Activated CD4-positive, CD25-positive, alpha-beta regulatory T cell (primary cell): ENCODE measurements around the gene GID4.
"Not testable (repeated sequence)": the region's sequence is repeated elsewhere in the genome, so short reads cannot be mapped to it uniquely, and the experiment has no call there.

ENCODE experiments used
- DNase-seq, 4 experiments: peaks; one replicate each; lab custom pipeline; 2025; lab: John Stamatoyannopoulos, UW

The GID4 gene

DNA sequence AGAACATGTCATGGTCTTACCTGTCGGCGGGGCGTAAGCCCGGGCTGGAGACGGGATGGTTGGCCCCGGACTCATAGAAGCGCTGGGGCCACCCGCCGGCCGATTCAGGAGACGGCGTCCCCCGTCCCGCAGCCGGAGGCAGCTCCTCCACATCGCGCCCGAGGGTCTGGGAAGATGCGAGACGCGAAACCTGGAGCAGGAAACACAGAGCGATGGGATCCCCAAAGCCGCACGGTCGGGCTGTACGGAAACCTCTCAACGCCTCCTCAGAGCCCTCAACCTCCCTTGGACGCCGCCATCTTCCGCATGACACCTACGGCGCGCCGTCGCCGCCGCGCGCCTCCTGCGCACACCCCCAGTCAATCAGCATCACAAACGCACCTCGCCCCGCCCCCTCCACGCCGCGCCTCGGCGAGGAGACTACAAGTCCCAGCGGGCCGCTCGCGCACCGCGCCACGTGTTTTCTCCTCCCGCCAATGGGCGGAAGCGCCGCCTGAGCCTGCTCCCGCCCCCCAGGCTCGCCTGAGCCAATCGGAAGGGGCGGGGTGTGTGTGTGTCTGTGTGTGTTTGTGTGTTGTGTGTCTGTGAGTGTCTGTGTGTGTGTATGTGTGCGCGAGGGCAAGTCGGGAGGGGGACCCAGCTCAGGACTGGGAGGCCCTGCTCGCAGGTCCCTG is at the start of gene GID4, which contains the start of gene ATPAF2:
GID4 (plus strand) TSS at position 548 of the 674 bp plus-strand sequence; CDS start at position 605, 57 bp downstream.
ATPAF2 (minus strand) TSS at position 308 of the 674 bp plus-strand sequence; CDS start at position 153, 155 bp downstream.
- peak; percentile 98 to 99 (median 99) for DNase-seq

DNA sequence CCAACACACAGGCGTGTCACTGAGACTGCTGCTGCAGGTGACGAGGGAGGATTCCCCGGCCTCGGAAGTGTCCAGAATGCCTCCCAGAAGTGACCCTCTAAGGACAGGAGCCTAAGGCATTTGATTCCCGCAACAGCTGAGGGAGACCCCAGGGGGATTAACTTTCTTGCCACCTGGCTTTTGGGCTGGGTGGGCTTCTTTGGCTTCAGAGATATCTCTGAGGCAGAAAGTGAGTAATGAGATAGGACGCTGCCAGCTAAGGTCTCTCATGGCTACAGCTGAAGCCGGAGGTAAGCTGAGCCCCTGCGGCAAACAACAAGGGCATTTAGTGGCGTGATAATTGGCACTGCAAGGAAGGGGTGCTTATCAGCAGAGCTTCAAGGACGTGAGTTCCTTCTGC is 49.6 kb upstream of the GID4 start:
- DNase-seq: no peak

DNA sequence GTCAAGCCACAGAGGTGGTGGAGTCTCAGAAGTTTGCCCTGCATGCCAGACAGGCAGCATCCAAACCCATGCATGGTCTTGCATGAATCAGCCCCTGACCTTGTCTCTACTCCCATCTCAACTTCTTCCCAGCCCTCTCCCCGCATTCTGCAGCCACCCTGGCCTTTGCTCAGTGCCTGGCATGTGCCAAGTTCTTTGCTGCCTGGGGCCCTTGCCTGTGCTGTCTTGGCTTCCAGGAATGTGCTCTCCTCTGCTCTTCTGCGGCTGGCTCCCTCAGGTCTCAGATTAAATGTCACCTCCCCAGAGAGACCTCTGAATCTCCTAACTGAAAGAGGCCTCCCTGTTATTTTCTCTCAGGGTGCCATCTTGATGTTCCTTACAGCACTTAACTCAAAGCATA is 48.9 kb upstream of the GID4 start:
- DNase-seq: no peak

DNA sequence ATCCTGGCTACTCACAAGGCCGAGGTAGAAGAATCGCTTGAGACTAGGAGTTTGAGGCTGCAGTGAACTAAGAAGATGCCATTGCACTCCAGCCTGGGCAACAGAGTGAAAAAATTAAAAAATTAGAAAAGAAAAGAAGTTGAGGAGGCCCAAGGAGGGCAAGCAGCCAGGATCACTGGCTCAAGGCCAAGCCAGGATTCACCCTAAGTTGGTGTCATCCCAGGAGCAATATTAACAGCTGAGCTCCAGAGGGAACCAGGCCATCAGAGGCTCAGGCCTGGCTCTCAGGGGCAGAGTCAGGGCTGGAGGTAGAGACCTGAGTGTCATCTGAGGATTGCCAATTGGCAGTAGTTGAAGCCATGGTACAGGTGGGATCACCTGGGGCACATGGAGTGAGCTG is 45.8 kb upstream of the GID4 start:
- no peak for DNase-seq

DNA sequence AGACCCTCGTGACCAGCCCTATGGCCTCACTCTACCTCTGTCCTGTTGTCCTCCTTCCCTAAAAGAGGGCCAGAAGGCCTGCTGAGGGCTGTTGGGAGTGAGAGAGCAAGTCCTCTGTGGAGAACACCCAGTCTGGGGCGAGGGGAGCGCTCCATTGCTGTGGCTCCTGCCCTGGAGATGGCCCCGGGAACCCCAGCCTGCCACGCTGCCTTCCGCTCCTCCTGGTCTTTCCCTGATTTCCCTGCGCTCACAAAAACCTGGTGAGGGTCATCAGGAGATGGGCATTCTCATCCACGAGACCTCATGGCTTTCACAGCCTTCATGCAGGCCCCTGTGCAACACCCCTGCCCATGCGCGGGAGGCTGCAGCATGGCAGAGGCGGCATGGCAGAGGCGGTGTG is 45.4 kb upstream of the GID4 start:
- DNase-seq: no peak

- no peak for DNase-seq
Observed at GRCh38 chr17:17994271-17995069, 44.7 kb upstream of the GID4 start.

- not testable (repeated sequence) for DNase-seq
Observed at GRCh38 chr17:17995887-17996286, 43.3 kb upstream of the GID4 start.

DNA sequence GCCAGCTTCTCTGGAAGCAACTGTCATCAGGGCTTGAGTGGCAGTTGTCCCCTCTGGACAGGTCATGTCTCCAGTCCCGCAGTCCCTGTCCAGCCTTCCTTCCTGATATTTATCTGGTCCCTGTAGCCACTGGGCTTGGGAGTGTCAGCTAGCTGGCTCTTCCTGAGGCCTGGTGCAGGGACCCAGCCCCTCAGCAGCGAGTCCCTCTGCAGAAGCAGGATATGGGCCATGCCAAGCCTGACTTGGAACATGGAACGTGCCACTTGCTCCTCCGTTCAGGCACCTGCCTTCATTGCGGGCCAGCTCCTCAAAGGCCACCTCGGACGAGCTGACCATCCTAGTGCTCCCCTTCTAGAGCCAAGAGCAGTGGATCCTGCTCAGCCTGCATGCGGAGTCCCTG is 40.3 kb upstream of the GID4 start:
- DNase-seq: no peak

- DNase-seq: no peak
Observed at GRCh38 chr17:17999364-18000029, 39.7 kb upstream of the GID4 start.

DNA sequence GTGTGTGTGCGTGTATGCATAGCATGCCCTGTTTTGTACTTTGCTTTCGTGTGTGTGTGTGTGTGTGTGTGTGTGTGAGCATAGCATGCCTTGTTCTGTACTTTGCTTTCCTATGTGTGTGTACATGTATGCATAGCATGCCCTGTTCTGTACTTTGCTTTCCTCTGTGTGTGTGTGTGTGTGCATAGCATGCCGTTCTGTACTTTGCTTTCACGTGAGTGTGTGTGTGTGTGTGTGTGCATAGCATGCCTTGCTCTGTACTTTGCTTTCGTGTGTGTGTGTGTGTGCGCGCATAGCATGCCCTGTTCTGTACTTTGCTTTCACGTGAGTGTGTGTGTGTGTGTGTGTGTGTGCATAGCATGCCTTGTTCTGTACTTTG is 39.2 kb upstream of the GID4 start:
- DNase-seq: no peak

GRCh38 chr17:18002171-18002570 is 37.0 kb upstream of the GID4 start:
- no peak for DNase-seq

DNA sequence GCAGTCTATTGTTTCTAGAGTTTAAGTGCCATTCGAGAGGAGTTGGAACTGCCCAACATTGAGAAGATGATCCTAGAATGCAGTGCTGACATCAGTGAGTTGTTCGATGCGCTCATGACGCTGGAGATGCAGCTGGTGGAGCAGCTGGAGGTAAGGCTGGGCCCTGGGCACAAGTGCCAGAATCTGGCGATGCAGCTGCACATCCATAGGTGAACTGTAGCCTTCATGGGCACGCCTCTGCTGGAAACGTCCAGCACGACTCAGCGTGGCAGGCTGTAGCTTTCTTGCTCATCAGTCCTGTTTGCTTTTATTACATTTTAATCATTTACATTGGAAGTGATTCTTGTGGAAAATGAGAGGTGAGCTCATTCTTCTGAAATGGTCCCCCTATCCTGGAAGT is 34.9 kb upstream of the GID4 start:
- DNase-seq: no peak

GRCh38 chr17:18004884-18005305 is 34.3 kb upstream of the GID4 start:
- DNase-seq: no peak

- DNase-seq: no peak
Observed at GRCh38 chr17:18005496-18005895, 33.7 kb upstream of the GID4 start.

GRCh38 chr17:18006495-18007239 is 32.5 kb upstream of the GID4 start:
- no peak for DNase-seq

GRCh38 chr17:18008496-18009268 is 30.5 kb upstream of the GID4 start:
- DNase-seq: no peak

DNA sequence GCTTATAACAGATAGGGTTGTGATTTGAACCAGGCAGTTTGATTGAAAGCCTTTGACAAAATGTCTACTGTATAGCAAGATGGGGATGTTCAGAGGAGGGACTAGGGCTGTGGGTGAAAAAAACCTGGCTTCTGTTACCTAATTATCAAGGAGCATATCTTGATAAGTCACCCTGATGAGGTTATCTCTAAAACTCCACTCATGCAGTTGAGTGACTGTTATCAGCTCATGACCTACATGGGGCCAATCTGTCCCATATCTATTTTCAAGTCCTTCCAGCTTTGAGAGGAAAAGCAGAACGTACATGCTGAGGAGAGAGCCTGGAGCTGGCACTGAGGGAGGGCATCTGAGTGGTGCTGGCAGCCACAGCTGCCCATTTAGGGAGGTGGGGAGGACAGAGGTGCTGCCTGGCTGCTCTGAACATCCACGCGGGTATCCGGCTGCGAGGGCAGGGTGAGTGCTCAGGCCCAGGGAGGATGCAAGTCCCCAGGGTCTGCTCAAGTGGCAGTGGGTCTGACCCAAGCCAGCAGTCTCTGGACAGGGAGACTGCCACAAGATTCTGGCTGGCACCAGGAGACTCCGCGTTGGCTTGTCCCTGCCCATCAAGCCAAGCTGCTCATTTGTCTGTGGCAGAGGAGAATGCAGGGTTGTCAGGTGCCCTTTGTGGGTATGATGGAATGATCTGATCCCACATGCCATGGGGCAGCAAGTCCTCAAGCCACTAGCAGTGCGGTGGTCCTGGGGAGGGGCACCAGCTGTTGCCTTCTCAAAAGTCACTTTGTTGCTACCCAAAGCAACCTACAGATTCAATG is 29.4 kb upstream of the GID4 start:
- no peak for DNase-seq

GRCh38 chr17:18011286-18011685 is 27.9 kb upstream of the GID4 start:
- no peak for DNase-seq

DNA sequence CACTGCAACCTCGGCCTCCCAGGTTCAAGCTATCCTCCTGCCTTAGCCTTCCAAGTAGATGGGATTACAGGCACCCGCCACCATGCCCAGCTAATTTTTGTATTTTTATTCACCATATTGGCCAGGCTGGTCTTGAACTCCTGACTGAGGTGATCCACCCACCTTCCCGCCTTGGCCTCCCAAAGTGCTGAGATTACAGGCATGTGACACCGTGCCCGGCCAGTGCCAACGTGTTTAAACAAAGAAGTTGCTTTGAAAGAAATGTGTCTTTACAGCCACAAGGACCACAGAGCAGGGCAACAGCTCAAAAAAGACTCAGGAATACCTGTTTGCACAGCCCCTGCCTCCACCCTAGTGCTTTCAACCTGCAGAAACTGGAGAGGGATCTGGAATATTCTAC is 25.2 kb upstream of the GID4 start:
- DNase-seq: no peak

DNA sequence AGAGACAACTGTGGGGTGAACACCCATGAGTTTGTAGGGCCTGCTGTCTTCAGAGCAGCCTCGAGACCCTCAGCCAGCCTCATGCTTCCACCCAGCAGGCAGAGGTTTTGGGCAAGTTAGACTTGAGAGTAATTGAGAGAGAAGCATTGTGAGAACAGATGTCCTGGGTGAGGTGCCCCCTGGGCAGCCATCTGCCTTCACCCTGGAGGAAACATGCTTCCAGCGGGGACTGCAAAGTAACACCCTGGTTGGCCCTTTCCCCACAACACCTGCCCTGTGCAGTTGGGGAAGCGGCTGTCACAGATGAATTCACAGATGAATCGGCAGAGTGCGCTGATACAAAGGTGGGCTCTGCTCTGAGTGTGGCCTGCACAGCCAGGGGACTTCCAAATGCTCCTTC is 23.6 kb upstream of the GID4 start:
- DNase-seq: no peak

DNA sequence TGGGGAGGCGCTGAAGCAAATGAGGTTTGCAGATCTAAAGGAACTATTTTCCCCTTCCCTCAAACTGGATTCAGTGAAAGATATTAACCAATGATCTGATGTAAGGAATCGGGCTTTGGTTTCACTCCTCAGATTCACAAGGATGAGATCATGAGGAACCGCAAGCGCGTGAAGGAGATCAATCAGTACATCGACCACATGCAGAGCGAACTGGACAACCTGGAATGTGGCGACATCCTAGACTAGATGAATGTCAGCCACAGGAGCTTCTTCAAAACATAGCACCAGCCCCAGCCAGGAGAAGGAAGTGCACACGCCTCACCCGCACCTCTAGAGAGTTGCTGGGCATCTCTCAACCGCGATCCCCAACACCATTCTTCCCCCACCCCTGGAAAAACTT is 22.8 kb upstream of the GID4 start:
- no peak for DNase-seq
